GM10266 (cell line): ENCODE results near the gene NSUN3.
"Not testable (repeated sequence)": the region's sequence is repeated elsewhere in the genome, so short reads cannot be mapped to it uniquely, and the experiment has no call there.

Experiments used
- DNase-seq: peaks from one replicate; pipeline ENCODE4 v3.0.0; 2012; ENCODE audit errors: extremely low spot score
- TF ChIP-seq, protein P1 (sequence below): IDR thresholded peaks from 2 replicates; pipeline ENCODE4 v1.5.1; 2012; ENCODE audit warnings: mild to moderate bottlenecking, low read depth; ENCODE audit not compliant: control insufficient read depth, insufficient read depth; ENCODE audit errors: missing control alignments

Gene NSUN3

DNA sequence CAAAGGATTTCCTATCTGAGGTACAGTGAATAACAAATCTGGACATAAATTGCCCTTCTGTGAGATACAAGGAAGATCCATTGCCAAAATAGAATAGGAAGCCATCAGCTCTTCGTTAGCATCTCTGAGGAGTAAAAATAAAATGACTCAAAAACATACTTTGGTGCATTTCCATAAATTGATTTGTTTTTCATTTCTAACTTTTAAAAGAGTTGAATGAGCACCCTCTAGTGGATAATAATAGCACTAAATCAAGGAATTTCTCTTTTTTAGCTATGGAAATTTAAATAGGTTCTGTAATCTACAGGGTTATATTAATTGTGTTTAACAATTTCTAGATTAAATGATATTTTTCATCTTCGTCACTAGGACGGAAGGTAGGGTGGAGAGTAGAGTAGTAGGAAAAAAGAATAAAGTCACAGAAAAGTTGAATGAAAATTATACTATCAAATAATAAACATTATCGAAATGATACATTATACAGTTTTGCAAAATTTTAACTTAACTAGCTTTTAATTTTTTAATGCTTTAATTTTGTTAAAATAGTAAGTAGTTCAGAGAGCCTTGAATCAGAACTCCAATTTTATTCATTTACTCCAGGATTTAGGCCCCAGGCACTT lies 6.4 kb downstream of the NSUN3 start:
- TF ChIP-seq, protein P1, sequence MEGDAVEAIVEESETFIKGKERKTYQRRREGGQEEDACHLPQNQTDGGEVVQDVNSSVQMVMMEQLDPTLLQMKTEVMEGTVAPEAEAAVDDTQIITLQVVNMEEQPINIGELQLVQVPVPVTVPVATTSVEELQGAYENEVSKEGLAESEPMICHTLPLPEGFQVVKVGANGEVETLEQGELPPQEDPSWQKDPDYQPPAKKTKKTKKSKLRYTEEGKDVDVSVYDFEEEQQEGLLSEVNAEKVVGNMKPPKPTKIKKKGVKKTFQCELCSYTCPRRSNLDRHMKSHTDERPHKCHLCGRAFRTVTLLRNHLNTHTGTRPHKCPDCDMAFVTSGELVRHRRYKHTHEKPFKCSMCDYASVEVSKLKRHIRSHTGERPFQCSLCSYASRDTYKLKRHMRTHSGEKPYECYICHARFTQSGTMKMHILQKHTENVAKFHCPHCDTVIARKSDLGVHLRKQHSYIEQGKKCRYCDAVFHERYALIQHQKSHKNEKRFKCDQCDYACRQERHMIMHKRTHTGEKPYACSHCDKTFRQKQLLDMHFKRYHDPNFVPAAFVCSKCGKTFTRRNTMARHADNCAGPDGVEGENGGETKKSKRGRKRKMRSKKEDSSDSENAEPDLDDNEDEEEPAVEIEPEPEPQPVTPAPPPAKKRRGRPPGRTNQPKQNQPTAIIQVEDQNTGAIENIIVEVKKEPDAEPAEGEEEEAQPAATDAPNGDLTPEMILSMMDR = peak; percentile 42

DNA sequence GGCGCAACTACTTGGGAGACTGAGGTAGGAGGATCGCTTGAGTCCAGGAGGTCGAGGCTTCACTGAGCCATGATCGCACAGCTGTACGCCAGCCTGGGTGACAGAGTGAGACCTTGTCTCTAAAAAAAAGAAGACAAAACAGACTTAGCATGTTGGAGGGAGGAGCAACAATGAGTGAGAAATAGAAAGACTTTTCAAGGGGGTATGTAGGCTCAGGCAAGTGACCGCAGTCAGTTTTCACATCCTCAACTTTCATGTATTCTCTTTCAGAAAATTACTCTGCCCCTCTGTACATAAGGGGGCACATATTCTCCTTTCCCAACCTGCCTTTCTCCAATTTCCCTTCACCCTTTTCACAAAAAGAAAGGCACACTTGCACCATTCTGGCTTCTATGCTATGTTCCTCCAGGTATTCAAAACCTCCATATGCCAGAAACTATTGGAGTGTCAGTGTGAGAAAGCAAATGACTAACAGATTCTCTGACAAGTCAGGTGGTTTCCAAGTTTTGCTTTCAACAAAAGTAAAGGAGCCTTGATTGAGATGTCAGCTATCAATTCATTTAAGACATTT lies 7.6 kb downstream of the NSUN3 start:
- peak; percentile 22 for DNase-seq
- TF ChIP-seq, protein P1 = no peak

More for the DNA sequence above, 6.4 kb downstream of the NSUN3 start:
- no peak for DNase-seq

DNA sequence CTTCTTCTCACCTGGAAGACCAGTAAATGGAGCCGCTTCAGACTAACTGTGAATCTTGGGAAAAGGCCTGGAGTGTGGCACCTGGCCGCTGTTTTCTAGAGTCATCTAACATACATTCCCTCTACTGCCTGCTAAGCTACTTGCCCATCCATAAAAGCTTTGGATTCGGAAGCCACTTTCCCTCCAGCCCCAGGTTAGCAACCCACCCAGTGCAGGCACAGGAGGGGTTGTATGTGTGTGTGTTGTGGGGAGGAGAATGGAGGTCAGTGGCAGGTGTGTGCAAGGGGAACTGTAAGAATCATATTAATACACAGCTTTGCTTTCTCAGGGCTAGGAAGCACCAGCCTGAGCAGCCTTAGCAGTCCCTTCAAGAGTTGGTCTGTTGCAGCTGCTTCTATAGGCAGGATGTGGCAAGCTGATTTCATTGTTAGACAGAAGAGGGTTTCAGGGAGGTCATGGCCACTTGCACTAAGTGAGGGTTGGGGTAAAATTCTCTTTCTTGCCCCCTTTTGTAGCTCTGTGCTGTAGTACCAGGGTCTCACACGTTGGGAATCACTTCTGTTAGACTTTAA lies 8.9 kb downstream of the NSUN3 start:
- TF ChIP-seq, protein P1 = no peak
- DNase-seq = peak; percentile 23

DNA sequence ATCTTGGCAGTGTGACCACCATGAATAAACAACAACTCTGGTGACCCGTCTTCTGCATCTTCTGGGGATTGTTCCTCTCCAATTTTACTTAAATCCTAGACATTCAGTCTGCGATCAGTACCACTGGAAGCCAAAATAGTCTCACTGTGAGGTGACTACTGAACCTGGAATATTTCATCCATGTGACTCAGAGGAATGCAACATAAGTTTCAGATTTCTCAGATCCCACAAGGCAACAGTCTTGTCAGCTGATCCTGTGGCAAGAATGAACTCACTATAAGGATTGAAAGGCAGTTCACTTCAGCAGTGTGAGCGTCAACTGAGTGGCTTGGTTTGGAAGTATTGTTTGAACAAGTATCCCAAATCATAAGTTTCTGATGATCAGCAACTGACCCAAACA lies 13.2 kb downstream of the NSUN3 start:
- TF ChIP-seq, protein P1 = no peak

DNA sequence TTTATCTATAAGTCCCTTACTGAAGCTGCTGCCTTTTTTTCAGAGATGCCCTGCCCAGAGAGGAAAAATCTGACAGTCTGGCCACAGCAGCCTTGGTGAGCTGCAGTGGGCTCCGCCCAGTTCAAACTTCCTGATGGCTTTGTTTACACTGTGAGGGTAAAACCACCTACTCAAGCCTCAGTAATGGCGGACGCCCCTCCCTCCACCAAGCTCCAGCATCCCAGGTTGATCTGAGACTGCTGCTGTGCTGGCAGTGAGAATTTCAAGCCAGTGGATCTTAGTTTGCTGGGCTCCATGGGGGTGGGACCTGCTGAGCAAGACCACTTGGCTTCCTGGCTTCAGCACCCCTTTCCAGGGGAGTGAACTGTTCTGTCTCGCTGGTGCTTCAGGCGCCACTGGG lies 17.7 kb downstream of the NSUN3 start:
- not testable (repeated sequence) for DNase-seq

More for the DNA sequence above, 13.2 kb downstream of the NSUN3 start:
- no peak for DNase-seq

DNA sequence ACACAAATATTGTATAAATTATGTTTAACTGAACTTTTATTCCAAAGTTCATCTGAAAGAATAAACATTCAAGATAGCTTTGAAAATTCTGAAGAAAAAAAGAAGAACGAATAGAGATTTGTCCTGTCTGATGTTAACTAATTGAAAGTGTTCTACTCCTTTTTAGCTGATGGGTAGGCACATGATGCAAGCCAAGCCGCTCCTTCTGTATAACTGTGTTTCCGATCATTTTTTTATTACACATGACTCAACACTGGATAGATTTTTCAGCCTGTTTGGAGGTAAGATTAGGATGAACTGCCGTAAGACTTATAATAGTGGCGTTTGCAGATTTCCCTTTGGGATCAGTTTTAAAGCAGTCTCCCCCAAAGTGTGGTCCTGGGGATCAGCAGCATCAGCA lies 19.0 kb downstream of the NSUN3 start:
- DNase-seq = no peak
- TF ChIP-seq, protein P1 = no peak

DNA sequence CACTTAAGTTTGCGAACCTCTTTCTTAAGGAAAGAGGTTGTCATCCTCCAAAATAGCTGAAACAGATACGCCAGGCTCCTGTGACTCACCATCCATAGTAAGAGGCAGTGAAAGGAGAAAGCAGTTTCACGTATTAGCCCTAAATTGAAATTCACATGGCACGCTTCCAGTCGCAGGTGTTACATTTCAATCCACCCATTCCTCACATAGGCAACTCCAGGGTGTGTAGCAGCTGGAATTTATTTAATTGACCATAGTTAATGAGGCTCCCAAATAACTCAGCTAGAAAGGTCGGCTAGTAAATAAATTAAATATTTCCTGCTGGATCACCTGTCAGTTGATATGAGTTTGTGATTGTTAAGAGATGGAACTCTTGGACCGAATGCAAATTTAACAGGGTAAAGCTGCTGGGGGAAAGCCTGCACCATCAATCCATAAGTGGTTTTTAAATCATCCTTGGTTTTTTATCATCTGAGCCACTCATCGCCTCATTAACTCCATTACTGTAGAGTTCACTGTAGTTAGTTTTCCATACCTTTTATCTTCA lies 19.6 kb downstream of the NSUN3 start:
- TF ChIP-seq, protein P1 = no peak
- DNase-seq = no peak
